ENCODE results near the gene RWDD3.

RWDD3 gene

DNA sequence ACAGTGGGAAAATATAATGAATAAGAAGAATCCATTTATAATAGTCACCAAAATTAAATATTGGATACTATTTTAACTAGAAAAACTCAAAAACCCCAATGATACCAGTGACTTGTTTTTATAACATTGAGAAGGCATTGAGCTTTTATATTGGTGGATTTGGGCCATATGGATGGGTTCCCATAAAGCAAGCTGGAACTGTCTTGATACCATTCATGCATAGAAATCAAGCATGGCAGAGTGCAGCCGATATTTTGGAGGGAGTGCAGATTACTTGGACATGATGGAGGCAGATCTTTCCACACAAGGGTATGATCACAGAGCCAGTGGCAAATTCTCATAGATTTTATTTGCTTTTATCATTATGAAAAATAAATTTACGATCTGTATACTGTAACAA lies 3.8 kb upstream of the RWDD3 start:
- DNase-seq (ENCODE audit: low read depth): no peak

GRCh38 chr1:95230768-95231191 lies 3.2 kb upstream of the RWDD3 start:
- no peak for DNase-seq (ENCODE audit: low read depth)

- no peak for DNase-seq (ENCODE audit: low read depth)
These were observed 1.2 kb upstream of the RWDD3 start for GRCh38 chr1:95232646-95233318.

DNA sequence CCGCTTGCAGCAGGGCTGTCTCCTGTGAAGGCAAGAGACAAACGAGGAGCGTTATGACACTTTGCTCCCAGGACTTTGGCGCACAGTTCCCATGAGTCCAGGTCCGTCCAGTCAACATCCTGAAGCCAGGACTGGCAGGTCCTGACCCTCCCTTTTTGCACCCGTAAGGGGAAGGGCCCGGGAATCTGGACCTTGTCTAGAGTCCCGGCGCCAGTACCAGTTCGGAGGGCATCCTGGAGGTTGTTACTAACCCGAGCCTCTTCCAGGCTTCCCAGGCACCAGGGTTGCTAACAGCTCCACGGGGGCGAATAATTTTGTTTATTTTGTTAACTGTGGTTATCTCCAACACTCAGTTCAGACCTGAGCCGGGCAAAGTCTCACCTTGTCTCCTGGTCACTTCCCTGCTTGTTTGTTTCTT lies 682 bp upstream of the RWDD3 start:
- DNase-seq (ENCODE audit: low read depth): no peak

DNA sequence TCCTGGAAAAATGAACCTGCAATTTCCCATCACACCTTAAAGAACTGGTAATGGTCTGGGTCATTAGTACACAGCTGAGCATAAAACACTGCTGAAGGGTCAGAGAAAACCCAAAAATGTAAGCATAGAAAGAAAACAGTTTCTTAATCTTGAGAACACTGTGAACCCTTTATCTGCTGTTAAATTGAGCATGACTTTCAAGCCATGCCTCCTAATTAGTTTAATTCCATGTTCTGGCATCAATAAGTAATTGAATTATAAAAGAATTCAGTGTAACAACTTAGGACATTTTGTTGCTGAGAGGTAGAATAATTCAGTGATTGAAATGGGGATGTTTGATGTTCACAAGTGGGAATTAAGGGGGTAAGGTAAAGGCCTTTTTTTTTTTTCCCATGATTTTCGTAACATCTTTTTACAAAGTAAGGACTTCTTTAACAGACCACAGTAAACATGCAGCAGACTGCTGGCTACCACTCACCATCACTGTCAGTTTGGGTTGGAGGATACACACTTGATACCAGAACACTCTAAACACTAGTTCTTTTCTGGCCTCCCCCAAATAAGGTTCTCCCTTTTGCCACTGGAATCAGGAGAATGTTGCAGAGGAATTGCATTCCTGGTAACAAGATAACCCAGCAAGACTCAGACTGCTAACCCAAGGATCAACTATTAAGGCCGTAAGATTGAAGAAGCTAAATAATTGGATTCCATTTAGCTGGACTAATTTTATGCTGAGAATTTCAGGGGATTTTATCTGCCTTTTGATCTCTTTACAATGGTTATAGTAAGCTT lies 3.0 kb downstream of the RWDD3 start:
- DNase-seq (ENCODE audit: low read depth): no peak

GRCh38 chr1:95237981-95238703 lies 4.1 kb downstream of the RWDD3 start:
- no peak for DNase-seq (ENCODE audit: low read depth)

DNA sequence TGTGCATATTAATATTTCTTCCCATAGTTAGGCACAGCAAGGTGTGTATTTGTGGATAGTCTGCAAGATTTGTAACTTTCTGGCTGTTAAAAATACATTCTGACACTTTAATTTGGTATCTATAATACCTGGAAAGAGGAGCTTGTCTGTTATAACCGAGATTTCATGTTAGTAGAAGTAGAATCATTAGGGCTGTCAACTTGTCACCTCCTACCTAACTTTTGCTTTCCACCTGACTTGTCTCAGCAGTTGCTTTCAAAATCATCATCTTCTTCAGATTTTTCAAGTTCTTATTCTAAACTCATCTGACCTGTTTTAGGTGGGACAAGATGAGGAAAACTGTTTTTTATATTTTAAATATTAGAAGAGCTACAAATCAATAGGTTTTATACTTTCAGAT lies 11.0 kb downstream of the RWDD3 start:
- no peak for DNase-seq (ENCODE audit: low read depth)

DNA sequence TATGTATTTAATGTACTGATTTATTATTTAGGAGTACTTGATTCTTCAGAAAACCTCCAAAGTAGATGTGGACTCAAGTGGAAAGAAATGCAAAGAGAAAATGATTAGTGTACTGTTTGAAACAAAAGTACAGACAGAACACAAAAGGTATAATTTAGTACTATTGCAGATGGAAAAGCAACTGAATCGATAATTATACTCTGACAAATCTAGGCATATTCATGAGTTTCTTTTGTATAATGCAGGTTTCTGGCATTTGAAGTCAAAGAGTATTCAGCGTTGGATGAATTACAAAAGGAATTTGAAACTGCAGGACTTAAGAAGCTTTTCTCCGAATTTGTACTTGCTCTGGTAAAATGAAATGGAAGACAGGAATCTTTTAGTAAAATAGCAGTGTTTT lies 12.5 kb downstream of the RWDD3 start:
- DNase-seq (ENCODE audit: low read depth): no peak

GRCh38 chr1:95247607-95248006 lies 13.6 kb downstream of the RWDD3 start:
- no peak for DNase-seq (ENCODE audit: low read depth)

GRCh38 chr1:95249916-95250315 lies 15.9 kb downstream of the RWDD3 start:
- DNase-seq (ENCODE audit: low read depth): no peak

DNA sequence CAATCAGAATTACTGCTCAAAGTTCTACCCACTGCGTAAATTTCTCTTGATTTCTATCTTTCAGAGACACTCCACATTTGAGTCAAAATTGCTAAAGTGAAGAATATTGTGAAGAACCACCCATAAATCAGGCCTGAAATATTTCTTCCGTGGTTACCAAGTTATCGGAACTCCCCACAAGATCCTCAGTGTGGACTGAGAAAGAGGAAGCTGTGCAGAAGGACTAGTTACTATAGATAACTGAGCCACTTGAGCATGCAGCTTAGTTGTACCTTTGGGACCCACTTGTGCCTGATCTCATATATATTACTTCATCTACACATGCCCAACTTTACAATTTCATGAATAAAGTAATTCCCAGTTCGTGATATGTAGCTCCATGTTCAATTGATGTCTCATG lies 18.4 kb downstream of the RWDD3 start:
- DNase-seq (ENCODE audit: low read depth): no peak

DNA sequence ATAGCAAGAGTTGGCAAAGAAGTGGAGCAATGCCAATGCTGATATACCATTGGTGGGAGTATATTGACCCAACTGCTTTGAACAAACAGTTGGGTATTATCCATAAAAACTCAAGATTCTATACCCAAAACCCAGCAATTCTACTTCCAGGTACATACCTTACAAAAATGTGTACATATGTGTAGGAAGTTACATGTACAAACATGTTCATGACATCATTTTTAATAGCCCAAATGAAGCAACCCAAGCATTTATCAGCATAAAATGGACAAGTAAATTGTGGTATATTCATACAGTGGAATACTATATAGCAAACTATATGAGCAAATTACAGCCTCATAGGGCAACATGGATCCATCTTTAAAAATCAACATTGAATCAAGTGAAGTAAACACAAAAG lies 20.9 kb downstream of the RWDD3 start:
- no peak for DNase-seq (ENCODE audit: low read depth)

DNA sequence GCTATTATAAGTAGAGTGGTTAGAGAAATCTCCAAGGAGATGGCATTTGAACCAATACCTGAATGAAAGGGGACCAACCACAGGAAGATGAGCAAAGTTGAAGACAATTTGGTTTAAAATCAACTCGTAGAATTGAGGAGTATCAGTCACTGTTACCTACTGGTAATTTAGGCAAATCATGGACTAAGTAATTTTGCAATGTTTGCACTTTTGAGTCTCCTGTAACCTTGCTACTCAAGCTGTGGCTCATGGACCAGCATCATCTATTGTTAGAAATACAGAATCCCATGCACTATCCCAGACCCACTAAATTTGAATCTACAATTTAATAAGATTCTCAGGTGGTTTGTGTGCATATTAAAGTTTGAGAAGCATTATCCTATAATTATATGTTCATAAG lies 21.8 kb downstream of the RWDD3 start:
- no peak for DNase-seq (ENCODE audit: low read depth)

GRCh38 chr1:95257758-95258157 lies 23.7 kb downstream of the RWDD3 start:
- DNase-seq (ENCODE audit: low read depth): no peak

DNA sequence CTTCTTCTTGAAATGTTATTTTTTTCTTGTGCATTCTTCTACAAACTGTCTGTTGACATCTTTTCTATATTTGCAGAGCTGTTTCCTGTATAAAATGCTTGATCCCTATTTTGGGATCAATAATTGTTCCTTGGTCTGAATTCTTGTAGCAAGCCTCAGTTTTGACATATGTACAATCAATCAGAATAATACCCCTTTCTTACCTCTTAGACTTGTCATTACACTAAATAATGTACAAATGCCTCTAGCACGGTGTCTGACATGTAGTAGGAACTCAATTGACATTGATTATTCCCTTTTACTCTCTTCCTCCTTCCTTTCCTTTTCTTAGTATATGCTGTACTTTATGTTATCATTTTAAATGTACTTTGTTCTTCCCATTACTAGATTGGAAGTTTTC lies 25.2 kb downstream of the RWDD3 start:
- DNase-seq (ENCODE audit: low read depth): no peak

- DNase-seq (ENCODE audit: low read depth): no peak
These were observed 28.9 kb downstream of the RWDD3 start for GRCh38 chr1:95262913-95263312.

GRCh38 chr1:95263450-95263849 lies 29.4 kb downstream of the RWDD3 start:
- DNase-seq (ENCODE audit: low read depth): no peak

- DNase-seq (ENCODE audit: low read depth): no peak
These were observed 31.1 kb downstream of the RWDD3 start for GRCh38 chr1:95265106-95265505.

GRCh38 chr1:95276429-95276828 lies 42.4 kb downstream of the RWDD3 start:
- no peak for DNase-seq (ENCODE audit: low read depth)

DNA sequence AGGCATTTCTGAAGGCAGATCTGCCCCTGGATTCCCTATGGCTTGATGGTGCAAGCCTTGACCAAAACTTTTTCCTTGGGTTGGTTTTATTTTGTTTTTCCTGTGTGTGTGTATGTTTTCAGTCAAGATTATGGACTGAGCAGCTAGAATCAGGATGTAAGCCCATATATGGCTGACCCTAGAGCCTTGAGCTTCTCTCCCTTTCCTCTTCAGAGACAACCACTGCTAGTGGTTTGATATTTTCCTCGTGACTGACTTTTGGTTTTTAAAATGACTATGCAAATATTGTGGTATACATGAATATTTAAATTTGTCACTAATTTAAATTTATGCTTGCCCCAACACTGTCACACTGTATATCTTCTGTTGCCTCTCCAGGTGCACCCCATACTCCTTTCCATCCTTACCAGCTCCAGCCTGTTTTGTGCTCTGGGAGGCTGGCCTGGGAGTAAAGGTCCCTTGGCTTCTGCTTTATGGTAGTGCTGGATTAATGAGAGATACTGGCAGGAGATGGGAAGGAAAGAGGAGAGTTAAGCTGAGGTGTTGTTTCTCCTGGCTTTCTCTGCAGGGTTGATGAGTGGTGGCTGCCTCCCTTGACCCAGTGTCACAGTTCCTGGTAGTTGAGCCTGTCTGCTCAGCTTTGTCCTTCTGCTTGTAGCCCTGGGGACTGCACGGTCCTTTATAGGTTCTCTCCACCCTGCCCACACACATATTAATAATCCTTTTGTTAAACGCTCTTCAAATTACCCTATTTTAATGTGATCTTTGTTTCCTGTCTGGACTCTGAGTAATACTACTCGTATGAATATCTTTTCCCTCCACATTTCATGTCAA lies 44.4 kb downstream of the RWDD3 start:
- no peak for DNase-seq (ENCODE audit: low read depth)

GRCh38 chr1:95281781-95282517 lies 47.9 kb downstream of the RWDD3 start:
- no peak for DNase-seq (ENCODE audit: low read depth)

DNA sequence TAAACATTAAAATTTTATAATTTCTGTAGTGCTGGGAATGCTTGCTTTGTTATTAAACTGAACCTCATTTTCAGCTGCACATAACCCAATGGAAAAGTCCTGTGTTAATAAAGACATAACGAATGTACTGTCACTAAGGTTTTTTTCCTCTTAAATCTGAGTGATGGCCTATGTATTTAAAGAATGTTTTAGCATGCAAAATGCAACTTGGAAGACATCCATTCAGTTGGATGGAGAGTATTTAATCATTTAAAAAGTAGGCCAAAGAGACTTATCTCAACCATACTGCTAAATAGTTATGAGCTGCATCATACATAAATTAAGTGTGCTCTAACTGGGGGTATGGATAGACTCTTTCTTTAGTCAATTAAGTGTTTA lies 48.5 kb downstream of the RWDD3 start:
- DNase-seq (ENCODE audit: low read depth): no peak
